GM23248 (cell line): Measurements from ENCODE around the gene APCDD1. TPM values are rescaled to one million over a fixed set of nuclear protein-coding genes. Genes with fewer than 3 reads are reported as not detected.

Experiments used
- DNase-seq: peaks from one replicate; pipeline ENCODE4 v3.0.0-alpha.2; 2015
- H2AFZ ChIP-seq: fragments of 200-600 bp; sonication (generic); 2 replicates; pipeline ENCODE4 v1.6.1; 2016; ENCODE audit warnings: antibody characterized with exemption
- H3F3A ChIP-seq: fragments of 200-600 bp; sonication (generic); 2 replicates; pipeline ENCODE4 v1.6.1; 2016; ENCODE audit warnings: mild to moderate bottlenecking, antibody characterized with exemption, mixed run types; ENCODE audit not compliant: insufficient read depth
- H3K27ac ChIP-seq: fragments of 200-600 bp; sonication (generic); 2 replicates; pipeline ENCODE4 v1.5.1; 2016; ENCODE audit warnings: mild to moderate bottlenecking
- H3K27me3 ChIP-seq: fragments of 200-600 bp; sonication (generic); replicated peaks from 2 replicates; pipeline ENCODE4 v1.6.1; 2016; ENCODE audit warnings: mild to moderate bottlenecking; ENCODE audit not compliant: insufficient read depth
- H3K36me3 ChIP-seq: fragments of 200-600 bp; sonication (generic); 2 replicates; pipeline ENCODE4 v1.6.1; 2016; ENCODE audit warnings: low read depth, mild to moderate bottlenecking
- H3K4me1 ChIP-seq: fragments of 200-600 bp; sonication (generic); 2 replicates; pipeline ENCODE4 v1.6.1; 2016; ENCODE audit warnings: mild to moderate bottlenecking; ENCODE audit not compliant: insufficient read depth
- H3K4me2 ChIP-seq: fragments of 200-600 bp; sonication (generic); one replicate; pipeline ENCODE4 v1.6.1; 2016; ENCODE audit warnings: mild to moderate bottlenecking; ENCODE audit not compliant: unreplicated experiment
- H3K4me3 ChIP-seq: fragments of 200-600 bp; sonication (generic); 2 replicates; pipeline ENCODE4 v1.5.1; 2016; ENCODE audit warnings: mild to moderate bottlenecking
- H3K79me2 ChIP-seq: fragments of 200-600 bp; sonication (generic); 2 replicates; pipeline ENCODE4 v1.6.1; 2016; ENCODE audit warnings: mild to moderate bottlenecking; ENCODE audit not compliant: insufficient read depth
- H3K9ac ChIP-seq: fragments of 200-600 bp; sonication (generic); 2 replicates; pipeline ENCODE4 v1.6.1; 2016; ENCODE audit warnings: mild to moderate bottlenecking
- H3K9me2 ChIP-seq: fragments of 200-600 bp; sonication (generic); 2 replicates; pipeline ENCODE4 v1.6.1; 2016; ENCODE audit warnings: mixed run types, mild to moderate bottlenecking, moderate library complexity; ENCODE audit not compliant: insufficient read depth
- H3K9me3 ChIP-seq: fragments of 200-600 bp; sonication (generic); one replicate; pipeline ENCODE4 v1.6.1; 2017; ENCODE audit warnings: low read depth
- H4K20me1 ChIP-seq: fragments of 200-600 bp; sonication (generic); 2 replicates; pipeline ENCODE4 v1.6.0; 2016; ENCODE audit not compliant: insufficient read depth
- EZH2 ChIP-seq: fragments of 200-600 bp; sonication (generic); IDR thresholded peaks from 2 replicates; pipeline ENCODE4 v1.6.1; 2018; ENCODE audit warnings: antibody characterized with exemption, mild to moderate bottlenecking; ENCODE audit not compliant: insufficient read depth, poor library complexity, severe bottlenecking
- EZH2phosphoT487 ChIP-seq: fragments of 200-600 bp; sonication (generic); IDR thresholded peaks from 2 replicates; pipeline ENCODE4 v1.6.1; 2018; ENCODE audit warnings: antibody characterized with exemption, moderate library complexity, mild to moderate bottlenecking, low read depth; ENCODE audit not compliant: insufficient read depth
- WGBS, 2 experiments: methylation state at CpG; one replicate each; pipeline ENCODE4 v1.1.6; 2015 to 2017; ENCODE audit warnings: low lambda C conversion rate in 2 of 2, low coverage in 1 of 2; ENCODE audit errors: missing lambda C conversion rate in 2 of 2; 5-methylcytosine and 5-hydroxymethylcytosine counted together
- in situ Hi-C: fragments of 300-500 bp; cut with MboI; formaldehyde crosslinking; loops from 2 replicates; pipeline ENCODE4 v1.15.0; 2020
- polyA plus RNA-seq: library from polyadenylated mRNA; unstranded; fragments of >200 nt; fragmentation: Nextera tagmentation; extraction: Ambion mirVana; gene quantifications from 2 replicates; pipeline ENCODE4 v1.2.1, GENCODE V29; 2016
- total RNA-seq: library from RNA; depleted of rRNA; stranded (reverse); fragments of >200 nt; shearing (Covaris generic); gene quantifications from 2 replicates; pipeline ENCODE4 v1.2.3, GENCODE V29; 2014

The APCDD1 gene
- total and polyA plus RNA-seq, 2 experiments from 2014 or later: 0.30 TPM; not detected in 1

- Histone ChIP-seq H3K27ac (no peak overlapping the region), H3K36me3 (no peaks in the 10 kb centered on the region), H3K9me2 (no peaks in the 10 kb centered on the region), H3K4me1 (peaks cover 28% of the 10 kb centered on the region), H2AFZ (0 out of 2 replicates have a peak overlapping the region, but pooled peaks have one; percentile 1), H4K20me1 (no peaks in the 10 kb centered on the region), H3K4me3 (no peak overlapping the region), H3K4me2 (no peak overlapping the region), H3K9me3 (no peaks in the 10 kb centered on the region), H3K9ac (no peak overlapping the region), H3F3A (peaks cover 30% of the 10 kb centered on the region), H3K79me2 (no peaks in the 10 kb centered on the region), H3K27me3 (no peaks in the 10 kb centered on the region)
- in situ Hi-C loops: no loop called here
- 12 to 19% methylated on average over 7 of the region's 7 CpGs for WGBS, 2 experiments
- DNase-seq: peak; percentile 28
- TF ChIP-seq EZH2 (no peak), EZH2phosphoT487 (no peak)
Measured at GRCh38 chr18:10424585-10425307, 29.7 kb upstream of the APCDD1 start.

- H3F3A ChIP-seq: no peaks in the 10 kb centered on the region
- 28 to 29% methylated on average over 4 of the region's 4 CpGs for WGBS, 2 experiments
- no peaks in the 10 kb centered on the region; the same call in 1 of the 2 replicates for H3K27me3 ChIP-seq
- no peaks in the 10 kb centered on the region for H3K36me3 ChIP-seq
- no peak overlapping the region for H3K4me3 ChIP-seq
- H3K4me2 ChIP-seq: no peak overlapping the region
- DNase-seq: no peak
- no peak overlapping the region for H3K9ac ChIP-seq
- no peak overlapping the region for H2AFZ ChIP-seq
- no peak overlapping the region for H3K27ac ChIP-seq
- in situ Hi-C loops: no loop called here
- H3K79me2 ChIP-seq: no peaks in the 10 kb centered on the region
- no peaks in the 10 kb centered on the region for H3K9me2 ChIP-seq
- H3K4me1 ChIP-seq: no peaks in the 10 kb centered on the region
- H3K9me3 ChIP-seq: no peaks in the 10 kb centered on the region
- TF ChIP-seq EZH2phosphoT487 (no peak), EZH2 (no peak)
- H4K20me1 ChIP-seq: no peaks in the 10 kb centered on the region
Measured at GRCh38 chr18:10430677-10431076, 23.8 kb upstream of the APCDD1 start.

GRCh38 chr18:10431680-10432079 is 22.8 kb upstream of the APCDD1 start:
- H3K36me3 ChIP-seq: no peaks in the 10 kb centered on the region
- DNase-seq: no peak
- TF ChIP-seq EZH2phosphoT487: no peak
- no peak for TF ChIP-seq EZH2
- no peak overlapping the region for H3K4me3 ChIP-seq
- no peak overlapping the region for H3K9ac ChIP-seq
- in situ Hi-C loops: no loop called here
- no peaks in the 10 kb centered on the region for H3K9me3 ChIP-seq
- no peak overlapping the region for H3K4me2 ChIP-seq
- H4K20me1 ChIP-seq: no peaks in the 10 kb centered on the region
- H3K4me1 ChIP-seq: no peaks in the 10 kb centered on the region
- H3K79me2 ChIP-seq: no peaks in the 10 kb centered on the region
- no peak overlapping the region for H3K27ac ChIP-seq
- no peaks in the 10 kb centered on the region for H3K9me2 ChIP-seq
- H3K27me3 ChIP-seq: no peaks in the 10 kb centered on the region; the same call in 1 of the 2 replicates
- 56 to 68% methylated on average over 2 of the region's 2 CpGs for WGBS, 2 experiments
- no peak overlapping the region for H2AFZ ChIP-seq
- no peaks in the 10 kb centered on the region for H3F3A ChIP-seq

DNA sequence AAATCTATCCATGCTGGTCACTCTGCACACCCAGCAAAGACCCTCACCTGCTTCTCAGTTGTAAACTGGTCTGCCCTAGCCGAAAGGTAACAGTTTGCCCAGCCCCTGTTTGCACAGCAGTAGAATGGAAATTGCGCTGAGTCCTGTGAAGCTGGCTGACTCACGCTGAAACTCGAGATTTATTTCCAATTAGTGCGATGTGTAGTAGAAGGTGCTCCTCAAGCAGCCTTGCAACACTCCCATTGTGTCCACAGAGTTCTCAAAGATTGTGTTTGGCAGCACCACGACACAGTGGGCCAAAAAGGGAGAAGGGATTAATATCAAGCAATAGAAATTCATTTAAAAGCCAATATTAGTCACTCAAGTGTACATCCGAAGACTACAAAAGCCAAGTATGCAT is 21.7 kb upstream of the APCDD1 start:
- Histone ChIP-seq H3K4me3 (no peak overlapping the region), H3F3A (no peaks in the 10 kb centered on the region), H3K9ac (no peak overlapping the region), H3K79me2 (no peaks in the 10 kb centered on the region), H3K9me2 (no peaks in the 10 kb centered on the region), H2AFZ (no peak overlapping the region), H3K4me2 (no peak overlapping the region), H3K27ac (no peak overlapping the region), H3K36me3 (no peaks in the 10 kb centered on the region), H3K4me1 (no peaks in the 10 kb centered on the region), H3K9me3 (no peaks in the 10 kb centered on the region), H4K20me1 (no peaks in the 10 kb centered on the region), H3K27me3 (peaks cover 5% of the 10 kb centered on the region; the same call in 1 of the 2 replicates)
- no peak for TF ChIP-seq EZH2phosphoT487
- TF ChIP-seq EZH2: no peak
- no peak for DNase-seq
- in situ Hi-C loops: no loop called here
- WGBS, 2 experiments: 65 to 70% methylated on average over 7 of the region's 7 CpGs
